ENCODE measurements around the gene KCNB1.
"Not testable (repeated sequence)": the region's sequence is repeated elsewhere in the genome, so short reads cannot be mapped to it uniquely, and the experiment has no call there.

KCNB1 gene

GRCh38 chr20:49435639-49436038 is 46.8 kb downstream of the KCNB1 start:
- no peak for DNase-seq (ENCODE audit: low spot score)

DNA sequence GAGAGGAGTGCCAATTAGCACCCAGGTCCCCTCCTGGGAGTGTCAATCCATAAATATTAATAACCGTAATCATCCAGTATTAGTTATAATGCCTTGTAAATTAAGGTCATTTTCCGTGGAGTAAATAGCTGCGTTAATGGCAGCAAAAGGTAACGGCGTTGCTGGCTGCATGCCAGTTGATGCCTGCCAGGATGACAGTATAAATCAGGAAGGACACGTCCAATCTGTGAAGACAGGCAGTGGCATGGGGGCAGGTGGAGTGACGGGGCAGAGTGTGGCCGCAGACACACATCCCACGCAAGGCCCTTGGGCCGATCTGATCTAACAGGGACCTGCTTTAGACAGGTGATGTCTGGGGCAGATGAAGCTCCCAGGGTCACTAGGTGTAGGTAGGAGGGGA is 49.1 kb downstream of the KCNB1 start:
- no peak for DNase-seq (ENCODE audit: low spot score)

GRCh38 chr20:49432550-49432949 is 49.9 kb downstream of the KCNB1 start:
- no peak for DNase-seq (ENCODE audit: low spot score)

DNA sequence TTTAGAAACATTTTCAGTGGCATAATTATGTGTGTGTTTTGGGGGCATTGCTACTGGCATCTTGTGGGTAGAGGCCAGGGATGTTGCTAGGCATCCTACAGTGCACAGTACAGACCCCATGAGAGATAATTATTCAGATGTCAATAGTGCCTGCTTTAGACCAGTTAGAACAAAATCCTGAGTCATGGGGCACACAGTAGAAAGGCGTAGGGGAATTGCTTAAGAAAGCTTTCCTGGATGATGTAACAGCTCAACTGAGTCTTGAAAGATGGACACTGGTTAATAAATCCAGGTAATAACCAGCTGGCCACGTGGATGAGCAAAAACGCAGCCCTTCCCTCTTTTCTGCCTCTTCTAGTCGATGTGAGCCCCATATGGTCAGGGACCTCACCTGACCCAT is 51.1 kb downstream of the KCNB1 start:
- no peak for DNase-seq (ENCODE audit: low spot score)

DNA sequence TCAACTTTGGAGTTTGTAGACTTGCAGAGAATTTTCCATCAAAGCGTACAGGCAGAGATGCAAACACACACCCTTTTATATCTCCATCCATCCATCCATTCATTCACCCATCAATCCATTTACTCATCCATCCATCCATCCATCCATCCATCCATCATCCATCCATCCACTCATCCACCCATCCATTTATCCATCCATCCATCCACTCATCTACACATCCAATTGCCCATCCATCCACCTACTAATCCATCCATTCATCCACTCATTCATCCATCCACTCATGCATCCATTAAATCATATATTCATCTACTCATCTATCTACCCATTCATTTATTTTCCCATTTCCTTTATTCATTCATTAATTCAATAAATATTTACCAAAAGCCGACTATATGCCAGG is 52.1 kb downstream of the KCNB1 start:
- DNase-seq (ENCODE audit: low spot score): no peak

GRCh38 chr20:49427751-49428518 is 54.5 kb downstream of the KCNB1 start:
- no peak for DNase-seq (ENCODE audit: low spot score)

- DNase-seq (ENCODE audit: low spot score): peak; percentile 86
Observed at GRCh38 chr20:49426873-49427272, 55.6 kb downstream of the KCNB1 start.

GRCh38 chr20:49426395-49426794 is 56.1 kb downstream of the KCNB1 start:
- no peak for DNase-seq (ENCODE audit: low spot score)

GRCh38 chr20:49424536-49424935 is 57.9 kb downstream of the KCNB1 start:
- DNase-seq (ENCODE audit: low spot score): no peak

GRCh38 chr20:49422161-49422560 is 60.3 kb downstream of the KCNB1 start:
- DNase-seq (ENCODE audit: low spot score): no peak

DNA sequence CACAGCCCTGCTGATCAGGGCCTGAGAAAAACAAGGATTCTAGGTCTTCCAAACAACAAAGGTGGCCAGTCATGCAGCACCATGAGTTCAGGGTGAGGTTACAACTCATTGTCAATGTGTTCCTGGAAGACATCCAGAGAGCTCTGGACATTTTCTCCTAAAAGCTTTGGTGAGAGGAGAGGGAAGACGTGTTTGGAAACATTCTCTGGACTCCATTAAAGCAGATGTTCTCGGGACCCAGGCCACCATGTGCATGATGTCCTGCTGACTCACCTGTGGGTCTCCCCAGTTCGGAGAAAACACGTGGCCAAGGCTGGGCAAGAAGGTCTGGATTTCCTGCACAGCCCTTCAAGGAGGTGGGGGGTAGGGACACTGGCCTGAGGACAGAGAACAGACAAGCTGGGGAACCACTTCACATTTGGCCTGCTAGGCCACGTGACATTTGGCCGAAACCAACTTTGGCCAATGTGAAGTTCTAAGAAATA is 61.6 kb downstream of the KCNB1 start:
- DNase-seq (ENCODE audit: low spot score): no peak

GRCh38 chr20:49420292-49420691 is 62.2 kb downstream of the KCNB1 start:
- DNase-seq (ENCODE audit: low spot score): no peak

- no peak for DNase-seq (ENCODE audit: low spot score)
Observed at GRCh38 chr20:49419785-49420184, 62.7 kb downstream of the KCNB1 start.

DNA sequence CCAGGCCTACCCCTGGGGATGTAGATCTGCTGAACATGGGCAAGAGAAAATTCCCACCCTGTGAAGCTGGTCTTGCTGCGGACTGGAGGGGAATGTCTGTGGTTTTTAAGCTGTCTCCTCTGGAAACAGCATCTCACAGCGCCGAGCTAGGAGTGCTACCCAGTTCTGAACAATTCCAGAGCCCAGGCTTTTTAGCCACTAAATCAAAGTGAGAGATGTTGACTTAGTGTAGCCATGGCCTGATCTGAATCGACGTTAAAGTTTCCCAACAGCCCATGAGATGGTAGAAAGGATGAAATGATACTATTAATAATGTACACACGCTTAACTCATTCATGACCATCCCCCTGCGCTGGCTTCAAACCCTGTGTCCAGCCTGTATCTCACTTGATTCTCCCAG is 63.7 kb downstream of the KCNB1 start:
- no peak for DNase-seq (ENCODE audit: low spot score)

DNA sequence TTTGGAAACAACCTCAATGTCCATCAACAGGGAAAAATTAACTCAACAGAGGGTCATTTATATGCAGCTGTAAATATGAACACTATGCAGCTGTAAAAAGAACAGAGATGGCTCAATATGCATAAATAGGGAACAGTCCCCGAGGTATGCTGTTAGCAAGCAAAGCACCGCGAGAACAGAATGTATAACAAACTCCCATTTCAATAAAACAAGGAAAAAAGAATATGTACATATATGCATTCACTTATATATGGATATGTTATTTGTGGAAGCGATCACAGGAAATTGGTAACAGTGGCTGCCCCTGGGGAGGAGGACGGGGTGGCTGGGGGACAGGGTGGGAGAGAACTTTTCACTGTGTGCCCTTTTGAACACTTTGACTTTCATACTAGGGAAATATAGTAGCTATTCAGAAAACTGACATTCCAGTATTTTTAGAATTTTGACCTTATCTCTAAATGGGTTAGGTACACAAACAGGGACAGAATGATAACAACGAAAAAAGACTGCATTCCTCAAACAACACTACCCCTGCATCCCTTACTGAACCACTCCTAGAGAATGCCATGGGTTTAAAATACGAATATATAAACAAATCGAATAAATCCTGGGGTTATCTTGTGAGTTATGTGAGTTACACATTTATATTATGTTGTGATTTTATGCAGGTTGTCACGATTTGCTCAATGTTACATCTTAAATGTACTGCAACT is 64.5 kb downstream of the KCNB1 start:
- DNase-seq (ENCODE audit: low spot score): no peak

GRCh38 chr20:49415668-49416044 is 66.8 kb downstream of the KCNB1 start:
- no peak for DNase-seq (ENCODE audit: low spot score)

DNA sequence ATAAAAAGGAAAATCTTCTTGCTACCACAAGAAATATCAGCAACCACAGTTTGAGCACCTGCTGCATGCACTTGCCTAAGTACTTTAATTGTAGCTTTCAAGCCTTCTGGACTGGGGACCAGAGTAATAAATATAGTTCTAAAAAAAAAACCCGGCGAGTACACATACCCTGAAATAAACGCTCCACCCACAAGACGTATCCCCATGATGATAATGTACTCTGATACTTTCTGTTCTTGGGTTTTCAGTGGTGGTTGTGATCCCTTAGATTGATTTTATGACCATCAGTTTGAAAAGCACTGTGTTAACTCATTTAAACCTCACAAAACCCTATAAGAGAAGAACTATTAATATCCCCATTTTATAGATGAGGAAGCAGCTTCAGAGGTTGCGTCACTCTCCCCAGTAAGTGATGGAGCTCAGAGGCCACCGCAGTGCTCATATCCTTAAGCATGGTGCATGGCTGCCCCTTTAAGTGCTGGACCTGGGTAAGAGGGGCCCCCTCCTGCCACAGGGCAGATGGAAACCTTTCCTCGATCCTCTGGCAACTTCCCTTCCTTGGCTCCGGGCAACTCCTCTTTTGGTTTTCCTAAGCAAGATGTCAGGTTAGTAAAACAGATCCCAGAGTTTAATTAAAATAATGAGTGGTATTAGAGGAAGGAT is 67.3 kb downstream of the KCNB1 start:
- DNase-seq (ENCODE audit: low spot score): no peak

DNA sequence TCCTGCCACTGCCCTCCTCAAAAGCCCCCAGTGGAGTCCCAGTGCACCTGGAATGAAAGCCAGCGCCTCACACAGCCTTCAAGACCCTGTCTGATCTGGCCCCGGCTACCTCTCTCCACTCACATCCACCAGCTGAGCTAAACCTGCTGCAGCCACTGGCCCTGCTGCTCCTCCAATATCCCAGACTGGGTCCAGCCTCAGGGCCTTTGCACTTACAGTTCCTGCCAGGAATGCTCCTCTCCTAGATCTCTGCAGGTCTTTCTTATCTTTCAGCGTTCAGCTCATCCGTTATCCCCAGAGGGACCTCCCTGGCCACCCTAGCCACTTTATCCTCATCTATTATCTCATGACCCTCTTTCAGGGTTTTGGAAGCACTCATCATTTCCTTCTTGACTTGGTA is 68.8 kb downstream of the KCNB1 start:
- DNase-seq (ENCODE audit: low spot score): no peak

GRCh38 chr20:49412953-49413352 is 69.5 kb downstream of the KCNB1 start:
- DNase-seq (ENCODE audit: low spot score): no peak

DNA sequence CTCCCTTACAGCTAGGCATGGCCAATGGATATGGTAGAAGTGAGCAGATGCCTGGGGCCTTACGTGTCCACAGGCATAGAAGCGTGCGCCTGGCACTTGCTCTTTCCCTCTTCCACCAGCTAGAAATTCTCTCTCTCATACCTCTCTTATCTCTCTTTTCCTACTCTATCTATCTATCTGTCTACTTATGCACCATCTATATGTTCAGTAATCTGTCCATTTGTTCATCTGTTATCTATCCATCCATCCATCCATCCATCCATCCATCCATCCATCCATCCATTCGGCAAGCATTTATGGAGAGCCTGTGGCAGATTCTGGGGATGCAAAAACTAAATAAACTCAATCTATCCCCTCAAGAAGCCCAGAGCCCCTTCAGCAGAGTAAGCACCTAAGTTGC is 70.2 kb downstream of the KCNB1 start:
- no peak for DNase-seq (ENCODE audit: low spot score)

GRCh38 chr20:49411221-49411925 is 71.1 kb downstream of the KCNB1 start:
- DNase-seq (ENCODE audit: low spot score): no peak

DNA sequence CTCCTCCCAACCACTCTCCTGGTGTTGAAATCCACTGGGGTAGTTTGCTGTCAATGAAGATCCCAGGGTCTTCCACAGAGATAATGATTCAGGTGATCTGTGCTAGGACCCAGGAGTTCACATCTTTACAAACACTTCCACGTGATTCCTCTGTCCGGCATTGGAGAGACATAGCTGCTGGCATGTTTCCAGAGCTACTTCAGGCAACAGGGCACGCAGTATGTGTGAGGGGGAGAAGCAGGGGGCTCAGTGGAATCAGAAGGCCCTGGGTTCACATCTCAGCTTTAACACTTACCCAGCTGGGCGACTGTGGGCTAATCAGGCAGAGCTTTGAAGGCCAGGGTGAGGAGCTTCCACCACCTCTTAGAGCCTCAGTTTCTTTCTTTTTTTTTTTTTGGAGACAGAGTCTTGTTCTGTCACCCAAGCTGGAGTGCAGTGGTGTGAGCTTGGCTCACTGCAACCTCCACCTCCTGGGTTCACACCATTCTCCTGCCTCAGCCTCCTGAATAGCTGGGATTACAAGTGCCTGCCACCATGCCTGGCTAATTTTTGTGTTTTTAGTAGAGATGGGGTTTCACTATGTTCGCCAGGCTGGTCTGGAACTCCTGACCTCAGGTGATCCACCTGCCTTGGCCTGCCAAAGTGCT is 72.4 kb downstream of the KCNB1 start:
- DNase-seq (ENCODE audit: low spot score): not testable (repeated sequence)

Data from SW480 (cell line).